Upper lobe of right lung (tissue), 1 donor: Measurements from ENCODE around the gene TUT7. TPM values are rescaled to one million over a fixed set of nuclear protein-coding genes. Genes with fewer than 3 reads are reported as not detected.

Experiments
- ATAC-seq: fragments of 200-7000 bp; cut with Tn5 transposase; one replicate; pipeline ENCODE4 v1.9.1; 2020; ENCODE audit warnings: mild to moderate bottlenecking, moderate library complexity
- DNase-seq: peaks from one replicate; pipeline ENCODE4 v3.0.0-alpha.2; 2020
- H3K27ac ChIP-seq: fragments of 200-600 bp; one replicate; pipeline ENCODE4 v1.8.0; 2022
- H3K27me3 ChIP-seq: fragments of 200-600 bp; one replicate; pipeline ENCODE4 v1.8.0; 2022; ENCODE audit warnings: mild to moderate bottlenecking
- H3K36me3 ChIP-seq: fragments of 200-600 bp; one replicate; pipeline ENCODE4 v1.8.0; 2022
- H3K4me1 ChIP-seq: fragments of 200-600 bp; one replicate; pipeline ENCODE4 v1.8.0; 2022
- H3K4me3 ChIP-seq: fragments of 200-600 bp; one replicate; pipeline ENCODE4 v1.8.0; 2022; ENCODE audit warnings: mild to moderate bottlenecking
- H3K9me3 ChIP-seq: fragments of 200-600 bp; one replicate; pipeline ENCODE4 v1.8.0; 2022
- CTCF ChIP-seq: fragments of 200-600 bp; IDR thresholded peaks from one replicate; pipeline ENCODE4 v1.8.0; 2022; ENCODE audit warnings: antibody characterized with exemption
- intact Hi-C: fragments of 100-400 bp; cut with DNase I; formaldehyde crosslinking; loops from one replicate; pipeline ENCODE4 v1.11.0; 2022
- total RNA-seq: library from RNA; stranded (reverse); fragmentation: NEBNext Ultra II Directional; extraction: Animal tissue kit (Norgen Biotek cat#: 25700); gene quantifications from one replicate; pipeline ENCODE4 v1.2.1, GENCODE V29; 2021
- donor health status: DM: no; HTN: yes; CAD: no; lungs with severe emphysema.

TUT7 gene
- total RNA-seq, 1 donor from 2014 or later, result 34.1 TPM

DNA sequence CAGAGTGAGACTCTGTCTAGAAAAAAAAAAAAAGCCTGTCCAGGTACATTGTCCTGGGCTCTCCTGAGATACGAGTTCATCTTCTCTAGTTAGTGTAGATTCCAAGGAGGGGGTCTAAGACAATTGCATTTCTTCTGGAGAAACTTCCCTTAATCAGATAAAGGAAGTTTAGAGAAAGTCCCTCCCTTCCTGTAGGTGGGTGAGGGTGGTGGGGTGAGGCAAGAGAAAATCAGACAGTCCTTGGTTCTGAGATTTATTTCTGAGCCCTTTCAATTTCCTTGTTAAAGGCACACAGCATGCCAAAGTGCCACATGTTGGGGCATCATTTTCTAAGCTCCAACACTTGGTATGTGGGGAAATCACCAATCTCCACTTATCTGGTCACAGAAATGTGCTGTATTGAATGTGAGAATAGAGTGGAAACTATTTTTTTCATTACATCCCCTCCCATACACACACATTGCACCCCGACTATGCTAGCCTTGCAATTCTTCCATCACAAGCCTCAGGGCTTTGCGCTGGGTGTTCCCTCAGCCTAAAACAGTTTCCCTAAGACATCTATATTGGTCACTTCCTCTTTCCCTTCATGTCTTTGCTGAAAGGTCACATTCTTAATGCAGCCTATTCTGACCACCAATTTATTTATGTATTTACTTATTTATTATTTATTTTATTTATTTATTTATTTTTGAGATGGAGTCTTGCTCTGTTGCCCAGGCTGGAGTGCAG is 5.1 kb upstream of the TUT7 start:
- peak; percentile 67 for ATAC-seq
- no peak for DNase-seq
- no peak for TF ChIP-seq CTCF
- no peak overlapping the region for H3K27ac ChIP-seq
- H3K4me3 ChIP-seq, result no peak overlapping the region
- no peaks in the 10 kb centered on the region for H3K36me3 ChIP-seq
- H3K9me3 ChIP-seq, result no peaks in the 10 kb centered on the region
- H3K4me1 ChIP-seq, result peaks cover 6% of the 10 kb centered on the region
- intact Hi-C loops, result no loop called here
- no peaks in the 10 kb centered on the region for H3K27me3 ChIP-seq

- intact Hi-C loops, result no loop called here
- ATAC-seq, result no peak
- TF ChIP-seq CTCF, result no peak
Observed at GRCh38 chr9:86356871-86357866, 3.0 kb upstream of the TUT7 start.

DNA sequence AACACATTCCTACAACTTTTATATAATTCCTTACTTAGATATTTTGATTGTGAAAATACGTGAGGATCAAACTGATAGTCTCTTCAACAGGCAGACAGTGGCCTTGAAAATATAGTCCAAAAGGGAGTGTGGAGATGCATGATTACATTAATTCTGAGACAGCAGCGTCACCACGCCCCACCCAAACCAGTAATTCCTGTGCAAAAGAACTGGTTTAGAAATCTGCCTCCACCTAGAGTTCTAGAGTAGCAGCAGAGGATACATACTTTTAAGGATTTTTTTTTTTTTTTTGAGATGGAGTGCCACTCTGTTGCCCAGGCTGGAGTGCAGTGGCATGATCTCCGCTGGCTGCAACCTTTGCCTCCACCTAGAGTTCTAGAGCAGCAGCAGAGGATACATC is 1.6 kb upstream of the TUT7 start:
- intact Hi-C loops, result no loop called here
- no peak for ATAC-seq

More at GRCh38 chr9:86356871-86357866, 3.0 kb upstream of the TUT7 start:
- no peaks in the 10 kb centered on the region for H3K9me3 ChIP-seq
- no peaks in the 10 kb centered on the region for H3K27me3 ChIP-seq
- no peak overlapping the region for H3K27ac ChIP-seq
- H3K36me3 ChIP-seq, result peaks cover 2% of the 10 kb centered on the region
- DNase-seq, result no peak
- peaks cover 18% of the 10 kb centered on the region for H3K4me1 ChIP-seq
- H3K4me3 ChIP-seq, result no peak overlapping the region

DNA sequence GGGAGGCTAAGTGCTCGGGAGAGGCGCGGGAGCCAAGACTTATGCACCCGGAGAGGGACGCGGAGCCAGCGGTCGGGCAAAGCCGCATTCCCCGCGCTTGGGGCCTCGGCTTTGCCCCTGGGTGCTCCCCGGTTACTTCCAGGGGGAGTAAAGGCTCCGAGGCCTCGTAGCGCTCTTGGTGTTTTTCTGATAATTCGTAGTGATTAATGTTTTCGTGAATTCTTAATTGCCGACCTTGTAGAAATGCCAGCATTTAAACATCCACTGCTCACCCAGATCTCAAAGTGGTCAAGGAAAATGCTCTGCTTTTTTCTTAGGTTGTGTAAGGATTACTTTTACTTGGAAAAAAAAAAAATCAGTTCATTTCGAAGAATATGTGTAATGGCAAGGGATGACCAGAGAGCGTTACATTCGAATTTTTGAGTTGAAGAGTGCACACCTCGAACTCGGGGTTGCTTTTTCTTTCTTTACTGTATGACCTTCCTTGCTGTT is 654 bp upstream of the TUT7 start:
- no peaks in the 10 kb centered on the region for H3K9me3 ChIP-seq
- DNase-seq (no peak), ATAC-seq (no peak)
- intact Hi-C loops, result no loop called here
- no peak for TF ChIP-seq CTCF
- H3K4me3 ChIP-seq, result peak overlapping the region; percentile 95
- no peaks in the 10 kb centered on the region for H3K27me3 ChIP-seq
- peaks cover 41% of the 10 kb centered on the region for H3K4me1 ChIP-seq
- H3K27ac ChIP-seq, result peak overlapping the region; percentile 95
- H3K36me3 ChIP-seq, result peaks cover 13% of the 10 kb centered on the region

More for the DNA sequence above, 1.6 kb upstream of the TUT7 start:
- no peak for DNase-seq
- no peak for TF ChIP-seq CTCF
- Histone ChIP-seq H3K27ac (no peak overlapping the region), H3K4me3 (no peak overlapping the region), H3K4me1 (peaks cover 31% of the 10 kb centered on the region), H3K27me3 (no peaks in the 10 kb centered on the region), H3K9me3 (no peaks in the 10 kb centered on the region), H3K36me3 (peaks cover 13% of the 10 kb centered on the region)

DNA sequence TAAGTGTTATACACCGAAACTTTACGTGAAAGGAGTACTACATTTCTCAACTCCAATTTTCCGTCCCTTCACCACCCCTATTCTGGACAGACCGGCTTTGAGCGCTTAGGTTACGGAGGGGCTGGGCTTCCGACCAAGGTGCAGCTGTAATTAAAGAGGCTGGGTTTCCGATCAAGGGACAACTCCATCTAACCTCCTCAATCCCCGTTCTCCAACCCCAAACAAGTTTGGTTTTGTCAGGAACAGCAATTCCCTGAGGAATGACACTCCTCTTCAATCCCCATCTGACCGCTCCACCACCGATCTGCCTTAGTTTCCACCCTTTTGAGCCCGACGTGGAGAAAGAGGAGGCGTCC is 577 bp downstream of the TUT7 start:
- ATAC-seq (peak; percentile 14), DNase-seq (no peak)
- Histone ChIP-seq H3K4me3 (peak overlapping the region; percentile 95), H3K9me3 (no peaks in the 10 kb centered on the region), H3K27ac (peak overlapping the region; percentile 95), H3K27me3 (no peaks in the 10 kb centered on the region), H3K4me1 (peaks cover 52% of the 10 kb centered on the region), H3K36me3 (peaks cover 13% of the 10 kb centered on the region)
- no peak for TF ChIP-seq CTCF
- intact Hi-C loops, result no loop called here
